Activated T-cell treated with anti-CD3 and anti-CD28 coated beads for 1 hour (primary cell): Measurements from ENCODE around the gene LHPP.
A peak's percentile ranks its signal among the peaks of the same experiment; 100 is the strongest.

ENCODE experiments used
- DNase-seq: peaks from one replicate; pipeline ENCODE4 v3.0.0-alpha.2; 2020; ENCODE audit warnings: low read depth

The LHPP gene

GRCh38 chr10:124521429-124521871 lies 59.8 kb downstream of the LHPP start:
- no peak for DNase-seq

GRCh38 chr10:124522131-124522932 lies 60.7 kb downstream of the LHPP start:
- DNase-seq, result no peak

- DNase-seq, result no peak
Observed at GRCh38 chr10:124522933-124523871, 61.6 kb downstream of the LHPP start.

DNA sequence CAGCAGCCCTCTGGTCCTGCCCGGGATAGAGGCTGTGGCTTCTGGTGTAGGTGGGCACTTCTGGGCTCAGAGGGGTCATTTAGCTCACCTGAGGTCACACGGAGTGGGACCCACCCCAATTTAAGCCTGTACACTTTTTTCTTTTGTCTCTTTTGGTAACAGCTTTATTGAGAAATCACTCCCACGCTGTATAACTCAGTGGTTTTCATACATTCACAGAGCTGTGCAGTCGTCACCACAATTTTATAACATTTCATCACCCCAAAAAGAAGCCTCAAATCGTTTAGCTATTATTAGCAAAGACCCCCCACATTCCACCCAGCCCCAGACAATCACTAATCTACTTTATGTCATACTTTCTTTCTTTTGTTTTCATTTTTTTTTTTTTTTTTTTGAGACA lies 62.3 kb downstream of the LHPP start:
- DNase-seq, result no peak

- DNase-seq, result no peak
Observed at GRCh38 chr10:124524991-124525653, 63.5 kb downstream of the LHPP start.

DNA sequence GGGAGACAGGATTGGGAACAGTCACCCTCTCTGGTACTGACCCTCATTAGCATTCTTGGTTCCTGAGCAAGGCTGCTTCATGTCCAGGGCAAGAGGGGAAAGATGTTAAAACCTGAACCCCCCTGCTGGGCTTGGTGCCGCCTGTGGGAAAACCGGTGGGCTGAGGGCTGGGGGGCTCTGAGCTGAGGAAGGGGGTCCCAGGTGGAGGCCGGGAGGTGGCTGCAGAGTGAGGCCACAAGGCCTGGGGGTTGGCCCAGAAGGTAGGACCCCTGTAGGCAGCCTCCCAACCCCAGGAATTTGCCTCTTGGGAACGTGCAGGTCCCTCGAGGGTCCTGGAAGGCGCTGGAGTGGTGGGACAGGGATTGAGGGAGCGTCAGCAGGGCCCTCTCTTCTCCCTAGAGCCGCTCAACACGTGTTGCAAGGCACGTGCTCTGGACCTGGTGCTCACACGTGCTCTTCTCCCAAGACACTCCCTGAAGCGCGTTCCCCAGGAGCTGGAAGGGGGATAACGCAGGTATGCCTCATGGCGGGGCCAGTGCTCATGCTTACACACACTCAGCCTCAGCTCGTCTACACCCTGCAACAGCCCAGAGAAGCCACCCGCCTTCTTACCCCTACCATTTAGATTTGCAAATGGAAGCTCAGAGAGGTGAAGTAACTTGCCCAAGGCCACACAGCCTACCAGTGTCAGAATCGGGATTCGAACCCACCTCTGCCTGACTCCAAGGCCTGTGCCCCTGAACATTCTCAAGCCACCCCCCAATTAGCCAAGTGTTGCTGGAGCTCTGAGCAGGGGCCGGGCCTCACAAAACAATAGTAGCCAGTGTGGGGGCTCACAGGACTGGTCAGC lies 64.4 kb downstream of the LHPP start:
- no peak for DNase-seq

- no peak for DNase-seq
Observed at GRCh38 chr10:124526621-124527267, 65.1 kb downstream of the LHPP start.

- DNase-seq, result no peak
Observed at GRCh38 chr10:124527874-124528395, 66.3 kb downstream of the LHPP start.

DNA sequence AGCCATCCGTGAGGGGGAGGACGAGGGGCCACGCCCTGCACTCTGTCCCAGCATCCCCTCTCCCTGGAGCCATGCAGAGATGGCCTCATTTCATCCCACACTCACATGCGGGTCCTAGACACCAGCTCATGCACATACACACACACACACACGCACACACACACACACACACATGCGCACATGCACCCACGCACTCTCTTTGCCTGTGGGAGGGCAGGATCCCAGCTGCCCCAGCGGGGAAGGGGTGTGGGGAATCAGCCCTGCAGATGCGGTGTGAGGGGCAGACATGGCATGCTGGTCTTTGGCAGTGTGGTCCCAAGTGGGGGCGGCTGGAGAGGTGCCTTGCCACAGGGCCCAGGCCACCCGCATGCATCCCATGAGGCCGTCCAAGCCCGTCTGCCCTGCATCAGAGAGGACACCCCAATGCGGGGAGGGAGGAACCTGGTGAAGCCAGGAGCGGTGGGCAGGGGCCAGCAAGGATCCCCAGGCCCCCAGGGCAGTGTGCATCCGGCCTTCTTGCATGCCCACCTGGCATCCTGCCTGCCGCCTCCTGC lies 68.1 kb downstream of the LHPP start:
- no peak for DNase-seq

DNA sequence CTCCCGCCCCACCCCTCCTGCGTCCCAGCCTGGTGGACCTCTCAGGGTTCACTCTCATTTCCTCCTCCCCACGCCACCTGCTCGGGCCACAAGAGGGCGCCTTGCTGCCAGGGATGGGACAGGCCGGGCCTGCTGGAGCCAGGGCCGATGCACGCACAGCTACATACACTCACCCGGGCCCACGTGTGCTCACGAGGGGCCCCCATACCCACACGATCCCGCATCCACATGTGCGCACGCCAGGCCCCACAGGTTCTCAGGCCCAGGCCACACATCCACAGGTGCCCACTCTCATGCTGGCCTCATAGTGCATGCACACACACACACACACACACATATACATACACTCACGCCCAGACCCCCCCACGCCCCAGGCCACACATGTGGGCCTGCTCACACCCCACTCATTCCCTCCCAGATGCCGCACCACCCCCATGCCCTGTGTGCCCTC lies 68.6 kb downstream of the LHPP start:
- peak; percentile 83 for DNase-seq

DNA sequence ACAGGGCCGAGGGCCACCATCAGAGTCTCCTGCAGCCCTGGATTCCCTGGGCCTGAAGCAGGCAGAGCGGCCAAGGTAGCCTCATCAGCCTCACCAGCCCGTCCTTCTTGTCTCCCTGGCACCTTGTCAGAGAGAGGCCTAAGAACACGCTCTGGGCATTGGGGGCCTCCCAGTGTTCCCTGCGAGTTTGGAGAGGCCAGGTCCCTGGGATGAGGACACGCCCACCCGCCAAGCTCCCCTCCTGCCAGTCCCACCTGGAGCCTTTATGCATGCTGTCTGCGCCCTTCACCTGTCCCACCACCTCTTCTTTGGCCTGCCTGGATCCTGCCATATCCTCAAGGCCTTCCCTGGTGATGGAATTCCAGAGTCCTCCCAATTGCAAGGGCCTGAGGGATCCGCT lies 69.2 kb downstream of the LHPP start:
- DNase-seq, result no peak

DNA sequence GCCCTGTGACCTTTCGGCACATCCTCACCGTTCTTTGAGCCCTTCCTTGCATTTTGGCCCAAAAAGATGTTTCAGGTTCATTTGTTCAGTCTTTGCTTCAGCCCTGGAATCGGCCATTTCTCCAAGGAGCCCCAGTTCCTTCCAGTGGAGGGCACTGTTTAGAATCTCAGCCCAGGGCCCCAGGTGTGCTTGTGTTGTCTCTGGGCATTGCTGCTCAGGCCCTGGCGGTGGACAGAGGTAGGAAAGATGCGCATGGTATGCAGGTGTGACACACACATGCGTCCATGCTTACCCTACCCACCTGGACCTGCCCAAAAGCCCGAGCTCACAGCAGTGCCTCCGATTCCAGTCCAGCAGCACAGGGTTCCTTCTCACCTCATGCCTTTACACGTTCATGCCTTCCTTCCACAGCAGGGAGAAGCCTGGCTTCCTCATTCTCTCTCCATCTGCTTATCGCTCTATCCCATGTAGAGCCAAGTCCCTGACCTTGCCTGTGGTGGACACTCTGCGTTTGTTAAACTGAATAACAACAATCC lies 70.6 kb downstream of the LHPP start:
- no peak for DNase-seq

GRCh38 chr10:124532788-124533187 lies 71.2 kb downstream of the LHPP start:
- no peak for DNase-seq

DNA sequence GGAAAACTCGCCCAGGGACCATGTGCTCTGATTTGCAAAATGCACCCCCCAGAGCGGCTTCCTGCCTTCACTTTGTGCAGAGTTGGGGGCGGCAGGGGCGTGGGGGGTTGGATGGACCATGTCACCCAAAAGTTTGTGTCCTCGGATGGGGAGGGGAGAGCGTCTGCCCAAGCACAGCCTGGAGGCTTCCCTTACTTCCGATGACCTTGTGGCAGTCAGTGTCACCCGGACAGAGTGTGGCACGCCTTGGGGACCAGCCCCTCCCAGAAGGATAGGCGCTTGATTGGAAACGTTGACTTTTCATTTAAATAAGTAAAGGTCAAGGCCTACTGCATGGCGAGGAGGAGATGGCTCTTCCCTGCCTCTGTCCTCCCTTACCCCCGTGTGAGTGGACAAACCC lies 71.6 kb downstream of the LHPP start:
- DNase-seq, result no peak

DNA sequence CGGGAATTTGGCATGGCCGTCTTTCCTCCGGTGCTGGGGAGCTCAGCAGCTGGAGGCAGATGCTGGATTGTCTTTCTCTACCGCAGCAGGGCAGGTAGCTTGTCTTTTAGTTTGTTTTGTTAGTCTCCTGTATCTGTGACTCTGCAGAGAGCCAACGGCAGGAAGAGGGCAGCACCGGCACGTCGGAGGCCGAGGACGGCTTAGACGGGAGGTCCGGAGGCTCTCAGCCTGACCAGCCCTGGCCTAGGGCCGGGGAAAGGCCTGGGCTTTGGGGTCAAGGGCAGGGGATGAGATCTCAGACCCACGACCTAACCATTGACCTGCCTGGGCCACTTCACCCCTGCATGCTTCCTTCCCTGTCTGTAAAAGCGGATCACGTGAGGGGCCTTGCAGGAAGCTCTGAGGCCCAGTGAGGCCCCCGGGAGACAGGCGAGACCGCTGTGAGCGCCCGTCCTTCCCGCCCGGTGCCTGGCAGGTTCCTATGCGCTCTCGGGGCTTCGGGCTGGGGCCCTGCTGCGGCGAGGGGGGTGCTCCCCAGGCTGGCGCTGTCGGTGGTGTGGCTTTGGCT lies 72.7 kb downstream of the LHPP start:
- no peak for DNase-seq

DNA sequence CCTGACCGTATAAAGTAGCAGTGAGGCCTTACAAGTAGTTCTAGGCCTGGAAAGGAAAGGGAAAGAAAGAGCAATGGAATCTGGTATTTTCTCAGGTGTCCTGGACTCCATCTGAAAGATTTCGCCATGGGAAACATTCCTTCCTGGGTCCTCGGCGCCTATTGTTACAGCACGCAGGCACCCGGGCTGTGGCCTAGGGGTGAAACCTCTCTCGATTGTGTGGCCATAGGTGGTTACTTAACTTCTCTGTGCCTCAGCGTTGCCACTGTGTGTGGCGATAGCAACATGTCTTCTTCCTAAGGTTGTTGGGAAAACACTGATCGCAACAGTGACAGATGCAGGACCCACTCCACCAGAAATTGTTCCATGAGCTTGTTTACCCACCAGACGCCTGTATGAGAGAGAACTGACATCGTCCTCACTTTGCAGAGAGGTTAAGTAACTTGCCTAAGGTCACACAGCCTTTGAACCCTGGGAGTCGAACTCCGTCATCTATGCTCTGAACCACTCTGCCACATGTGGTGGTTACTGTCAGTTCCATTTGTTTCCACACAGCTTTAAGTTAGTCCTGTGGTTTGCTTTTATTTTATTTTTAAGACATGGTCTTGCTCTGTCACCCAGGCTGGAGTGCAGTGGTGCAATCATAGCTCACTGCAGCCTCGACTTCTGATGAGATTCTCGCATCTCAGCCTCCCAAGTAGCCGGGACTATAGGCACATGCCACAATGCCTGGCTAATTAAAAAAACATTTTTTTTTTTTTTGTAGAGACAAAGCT lies 73.4 kb downstream of the LHPP start:
- DNase-seq, result no peak

GRCh38 chr10:124535731-124536495 lies 74.3 kb downstream of the LHPP start:
- no peak for DNase-seq

DNA sequence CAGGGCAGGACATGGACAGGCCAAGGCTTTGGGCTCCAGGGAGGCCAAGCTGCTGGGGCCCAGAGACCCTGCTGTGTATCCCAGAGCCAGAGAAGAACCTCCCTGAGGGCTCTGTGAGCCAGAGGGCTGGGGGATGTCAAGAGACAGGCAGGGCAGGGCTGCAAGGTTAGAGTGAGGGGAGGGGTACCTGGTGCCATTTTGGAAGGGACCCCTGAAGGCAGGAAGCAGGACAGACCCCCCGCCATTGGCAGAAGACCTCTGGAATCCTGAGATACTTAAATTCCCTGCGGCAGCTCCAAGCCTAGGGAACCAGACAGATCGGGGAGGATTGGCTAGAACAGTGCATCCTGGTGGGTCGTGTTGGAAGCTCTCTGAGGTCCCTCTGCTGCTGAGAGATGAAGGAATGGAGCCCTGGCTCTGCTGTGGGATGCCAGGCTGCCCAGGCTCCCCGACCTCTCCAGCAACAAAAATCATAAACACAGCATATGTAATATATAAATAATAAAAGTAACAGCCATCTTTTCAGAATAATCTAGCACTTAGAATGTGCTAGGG lies 75.0 kb downstream of the LHPP start:
- DNase-seq, result no peak
